RWPE1 (cell line): ENCODE measurements around the gene ARHGEF4.

Experiments
- CTCF ChIA-PET: fragments of 350-600 bp; sonication (Branson Sonifier 250); formaldehyde crosslinking; extraction: SDS; loops from one replicate; lab custom pipeline; 2021; lab: Yijun Ruan, JAX
- POLR2A ChIA-PET: fragments of 400-600 bp; formaldehyde crosslinking; extraction: SDS; loops from one replicate; lab custom pipeline; 2020; ENCODE audit warnings: antibody characterized with exemption; ENCODE audit not compliant: low non-redundant PET; lab: Yijun Ruan, JAX
- DNase-seq: peaks from one replicate; pipeline ENCODE4 v3.0.0; 2012; ENCODE audit warnings: low spot score
- H3K27ac ChIP-seq: fragments of 450-650 bp; 2 replicates; pipeline ENCODE4 v1.5.1; 2017
- CTCF ChIP-seq: fragments of 450-650 bp; conservative IDR thresholded peaks from 2 replicates; pipeline ENCODE4 v1.5.1; 2017; ENCODE audit warnings: low read depth, mild to moderate bottlenecking

Gene ARHGEF4

GRCh38 chr2:131085646-131086045 is 248.9 kb downstream of the ARHGEF4 start:
- TF ChIP-seq CTCF: no peak
- ChIA-PET CTCF (no interaction called here), POLR2A (interaction anchor here (0.6 kb wide), 1 partner anchor 420 kb away, joined by 6 read pairs; no protein-coding TSS in a partner anchor)
- DNase-seq: no peak
- H3K27ac ChIP-seq: no peak overlapping the region

- CTCF ChIA-PET: interaction anchor here (0.6 to 0.9 kb wide), 2 partner anchors 11 to 40 kb away, joined by 3 to 4 read pairs; no protein-coding TSS in a partner anchor
- DNase-seq: no peak
- peak overlapping the region; percentile 88 for H3K27ac ChIP-seq
- no peak for TF ChIP-seq CTCF
- POLR2A ChIA-PET: no interaction called here
Measured at GRCh38 chr2:131092458-131093005, 255.8 kb downstream of the ARHGEF4 start.

DNA sequence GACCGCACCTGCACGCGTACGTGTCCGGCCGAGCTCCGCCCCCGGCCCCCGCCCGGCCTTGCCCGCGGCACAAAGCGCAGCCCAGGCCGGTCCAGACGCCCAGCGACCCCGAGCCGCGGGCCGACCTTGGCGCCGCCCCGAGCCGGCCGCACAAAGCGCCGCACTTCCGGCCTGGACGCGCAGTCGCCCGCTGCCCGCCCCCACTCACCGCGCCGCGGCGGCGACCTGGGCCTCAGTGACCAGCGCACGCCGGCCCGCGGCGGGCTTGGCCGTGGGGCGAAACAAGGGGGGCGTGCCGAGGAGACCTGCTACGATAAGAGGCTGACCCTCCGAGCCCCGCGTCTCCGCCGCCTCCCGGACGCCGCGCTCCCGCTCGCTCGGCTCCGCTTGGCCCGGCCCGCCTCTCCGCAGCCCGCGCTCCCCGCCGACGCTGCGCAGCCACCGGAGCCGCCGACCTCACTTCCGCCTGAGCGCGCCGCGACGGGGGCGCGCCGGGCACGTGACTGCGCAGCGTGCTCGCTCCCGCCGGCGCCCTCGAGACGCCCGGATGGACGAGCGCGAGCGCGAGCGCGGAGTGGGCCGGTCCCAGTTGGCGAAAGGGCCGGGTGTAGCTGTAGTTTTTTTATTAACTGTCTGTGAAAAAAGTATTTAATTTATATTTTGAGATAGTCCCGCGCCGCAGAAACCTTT is 256.4 kb downstream of the ARHGEF4 start, which contains the start of gene FAM168B:
Gene FAM168B (minus strand): TSS at position 455 of the 690 bp plus-strand sequence. CDS start 10,814 bp downstream, outside the sequence.
- no peak for TF ChIP-seq CTCF
- ChIA-PET POLR2A (no interaction called here), CTCF (interaction anchor here (0.7 to 0.9 kb wide), 2 partner anchors 10 to 14 kb away, joined by 3 to 4 read pairs; no protein-coding TSS in a partner anchor)
- H3K27ac ChIP-seq: peak within 1 kb of the TSS; percentile 88
- DNase-seq: peak; percentile 82

DNA sequence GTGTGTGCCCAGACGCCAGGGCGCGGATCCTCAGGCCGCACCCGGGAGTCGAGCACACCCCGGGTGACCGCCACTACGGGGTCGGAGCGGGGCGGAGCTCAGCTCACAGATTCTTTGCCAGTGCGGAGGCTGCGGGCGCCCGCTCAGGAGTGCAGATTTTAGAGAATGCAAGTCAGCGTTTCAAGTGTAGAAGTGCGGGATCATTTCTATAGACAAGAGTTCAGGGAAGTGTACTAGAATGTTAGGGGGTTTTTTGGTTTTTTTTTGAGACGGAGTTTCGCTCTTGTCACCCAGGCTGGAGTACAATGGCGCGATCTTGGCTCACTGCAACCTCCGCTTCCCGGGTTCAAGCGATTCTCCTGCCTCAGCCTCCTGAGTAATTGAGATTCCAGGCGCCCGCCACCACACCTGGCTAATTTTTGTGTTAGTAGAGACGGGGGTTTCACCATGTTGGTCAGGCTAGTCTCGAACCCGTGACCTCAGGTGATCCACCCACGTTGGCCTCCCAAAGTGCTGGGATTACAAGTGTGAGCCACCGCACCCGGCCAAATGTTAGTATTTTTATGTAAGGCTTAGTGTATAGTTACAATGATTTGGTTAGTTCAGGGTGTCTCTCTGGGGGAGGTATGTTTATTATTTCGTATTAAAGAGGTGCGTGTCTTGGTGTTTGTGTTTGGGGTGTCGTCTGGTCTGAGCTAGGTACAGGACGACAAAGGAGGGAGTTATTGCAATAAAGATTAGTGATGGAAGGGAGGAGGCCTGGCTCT is 257.2 kb downstream of the ARHGEF4 start:
- CTCF ChIA-PET: interaction anchor here (0.7 kb wide), 1 partner anchor 13 kb away, joined by 3 read pairs; no protein-coding TSS in a partner anchor

DNA sequence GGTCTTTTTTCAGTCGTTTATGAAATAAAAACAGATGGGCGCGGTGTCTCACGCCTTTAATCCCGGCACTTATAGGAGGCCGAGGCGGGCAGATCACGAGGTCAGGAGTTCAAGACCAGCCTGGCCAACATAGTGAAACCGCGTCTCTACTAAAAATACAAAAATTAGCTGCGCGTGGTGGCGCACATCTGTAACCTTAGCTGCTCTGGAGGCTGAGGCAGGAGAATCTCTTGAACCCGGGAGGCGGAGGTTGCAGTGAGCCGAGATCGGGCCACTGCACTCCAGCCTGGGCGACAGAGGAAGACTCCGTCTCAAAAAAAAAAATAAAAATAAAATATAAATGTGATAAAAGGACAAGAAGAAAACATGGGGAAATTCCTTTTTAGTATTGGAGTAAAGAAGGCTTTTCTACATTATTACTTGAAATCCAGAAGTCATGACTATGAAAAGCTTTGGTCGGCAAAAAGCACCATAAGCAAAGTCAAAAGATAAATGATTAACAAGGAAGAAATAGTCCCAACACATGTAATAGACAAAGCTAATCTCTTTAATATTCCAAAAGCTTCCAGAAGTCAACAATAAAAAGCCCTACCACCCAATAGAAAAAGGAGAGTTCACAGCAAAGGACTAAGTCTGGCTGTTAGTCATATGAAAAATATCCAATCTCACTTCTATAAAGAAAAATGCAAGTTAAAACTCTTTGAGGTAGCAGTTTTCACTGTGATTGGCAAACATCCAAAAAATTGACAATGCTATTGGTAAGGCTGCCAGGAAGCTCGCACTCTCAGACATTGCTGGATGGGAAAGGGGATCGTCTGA is 258.0 kb downstream of the ARHGEF4 start:
- peak; percentile 13 for DNase-seq
- no peak for TF ChIP-seq CTCF
- H3K27ac ChIP-seq: peak overlapping the region; percentile 88
- ChIA-PET CTCF (interaction anchor here (0.5 to 0.7 kb wide), 3 partner anchors 11 to 298 kb away, joined by 3 read pairs; partner anchors contain the start of gene PLEKHB2), POLR2A (no interaction called here)

More for the DNA sequence above, 257.2 kb downstream of the ARHGEF4 start:
- TF ChIP-seq CTCF: no peak
- DNase-seq: no peak
- POLR2A ChIA-PET: no interaction called here
- H3K27ac ChIP-seq: peak overlapping the region; percentile 88
